ENCODE measurements around the gene MECP2. TPM values are rescaled to one million over a fixed set of nuclear protein-coding genes. Genes with fewer than 3 reads are reported as not detected.

Gene MECP2
- total RNA-seq, 1 donor from 2014 or later, result 25.1 TPM

- no peak for ATAC-seq
These were observed 17.6 kb upstream of the MECP2 start for GRCh38 chrX:154115071-154115470.

DNA sequence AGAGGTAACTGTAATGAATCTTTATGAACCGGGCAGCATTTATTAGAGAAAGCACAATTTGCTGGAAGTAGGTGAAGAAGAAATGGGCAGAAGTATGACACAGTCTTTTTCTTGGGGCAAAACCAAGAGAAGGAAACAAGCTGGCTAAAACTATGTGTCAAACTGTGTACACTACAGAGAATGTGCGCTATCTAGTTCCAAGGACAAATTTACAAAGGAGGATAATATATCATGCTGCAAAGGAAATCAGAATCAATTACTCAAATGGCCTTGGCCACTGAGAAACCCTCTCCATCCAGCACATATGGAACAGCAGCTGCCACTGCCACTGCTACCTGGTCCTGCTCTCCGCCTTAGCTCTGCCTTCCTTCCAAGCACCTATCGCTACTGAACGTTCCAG, 17.1 kb upstream of the MECP2 start:
- ATAC-seq, result no peak

DNA sequence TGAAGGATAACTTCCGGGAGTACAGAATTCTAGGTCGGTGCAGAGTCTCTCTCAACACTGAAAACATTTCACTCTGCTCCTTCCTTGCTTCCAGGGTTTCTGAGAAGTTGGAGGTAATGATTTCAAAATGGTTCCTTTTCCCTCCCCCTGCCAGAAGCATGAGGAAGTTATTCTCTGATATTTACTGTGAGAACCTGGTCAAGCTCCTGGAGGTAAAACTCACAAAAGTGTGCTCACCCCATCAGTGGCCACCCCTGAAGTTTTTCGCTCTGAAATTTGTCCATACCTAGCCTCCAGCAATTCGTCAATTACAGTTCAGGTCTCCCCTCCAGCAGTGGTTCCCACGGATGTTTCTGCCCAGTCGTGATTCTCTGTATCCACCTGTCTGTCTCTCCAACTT, 16.2 kb upstream of the MECP2 start:
- ATAC-seq, result no peak

DNA sequence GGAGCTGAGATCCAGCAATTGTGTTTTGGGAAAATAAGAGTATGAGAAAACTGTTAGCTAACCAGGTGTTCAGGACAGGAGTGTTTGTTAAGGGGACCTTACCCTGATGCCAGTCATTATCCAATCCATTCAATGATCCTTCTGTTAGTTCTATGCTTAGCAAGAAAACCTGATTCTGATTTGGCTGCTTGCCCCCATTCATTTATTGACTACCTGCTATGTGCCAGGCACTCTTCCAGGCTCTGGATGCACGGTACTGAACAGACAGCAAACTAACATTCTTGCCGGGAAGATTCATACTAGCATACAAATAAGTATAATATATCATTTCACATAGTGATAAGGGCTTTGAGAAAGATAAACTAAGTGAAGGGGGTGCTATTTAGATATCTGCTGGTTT, 1.0 kb upstream of the MECP2 start:
- ATAC-seq, result no peak

- peak; percentile 41 for ATAC-seq
These were observed 421 bp downstream of the MECP2 start for GRCh38 chrX:154097003-154097588.

- ATAC-seq, result peak; percentile 1
These were observed 1.1 kb downstream of the MECP2 start for GRCh38 chrX:154096140-154097002.

- ATAC-seq, result no peak
These were observed 2.7 kb downstream of the MECP2 start for GRCh38 chrX:154094833-154095232.

DNA sequence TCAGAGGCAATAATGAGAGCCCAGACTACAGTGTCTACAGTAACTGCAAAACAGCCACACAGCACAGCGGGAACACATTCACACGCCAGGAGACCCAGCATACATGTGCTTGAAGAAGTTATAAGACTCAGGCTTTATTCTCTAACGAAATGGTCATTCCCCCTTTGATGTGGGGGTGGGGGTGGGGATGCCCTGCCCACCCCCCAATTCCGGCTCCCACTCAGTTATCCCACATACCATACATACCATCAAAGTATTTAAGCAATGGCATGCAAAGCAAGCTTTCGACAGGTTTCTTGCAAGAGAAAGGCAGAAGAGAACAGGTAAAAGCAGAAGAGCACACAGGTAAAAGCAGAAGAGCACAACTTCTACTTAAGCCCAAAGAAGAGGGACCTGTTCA, 3.6 kb downstream of the MECP2 start:
- ATAC-seq, result no peak

GRCh38 chrX:154092371-154092770, 5.1 kb downstream of the MECP2 start:
- ATAC-seq, result no peak

DNA sequence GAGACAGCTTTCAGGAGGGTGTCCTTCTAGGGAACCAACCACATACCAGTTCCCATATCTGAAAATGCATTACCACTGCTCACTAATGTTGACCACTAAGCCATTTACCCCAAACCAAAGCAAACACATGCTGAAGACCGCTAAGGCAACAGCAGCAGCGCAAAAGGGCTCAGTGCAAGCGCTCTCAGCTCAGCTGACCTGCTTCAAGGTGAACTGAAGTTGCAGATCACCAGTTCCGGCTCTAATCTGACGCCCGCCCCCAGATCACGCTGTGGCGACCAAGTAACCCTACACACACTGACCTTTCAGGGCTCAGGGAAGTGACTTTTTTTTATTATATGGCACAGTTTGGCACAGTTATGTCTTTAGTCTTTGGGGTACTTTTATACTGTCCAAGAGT, 5.8 kb downstream of the MECP2 start:
- no peak for ATAC-seq

GRCh38 chrX:154090731-154091130, 6.8 kb downstream of the MECP2 start:
- no peak for ATAC-seq

DNA sequence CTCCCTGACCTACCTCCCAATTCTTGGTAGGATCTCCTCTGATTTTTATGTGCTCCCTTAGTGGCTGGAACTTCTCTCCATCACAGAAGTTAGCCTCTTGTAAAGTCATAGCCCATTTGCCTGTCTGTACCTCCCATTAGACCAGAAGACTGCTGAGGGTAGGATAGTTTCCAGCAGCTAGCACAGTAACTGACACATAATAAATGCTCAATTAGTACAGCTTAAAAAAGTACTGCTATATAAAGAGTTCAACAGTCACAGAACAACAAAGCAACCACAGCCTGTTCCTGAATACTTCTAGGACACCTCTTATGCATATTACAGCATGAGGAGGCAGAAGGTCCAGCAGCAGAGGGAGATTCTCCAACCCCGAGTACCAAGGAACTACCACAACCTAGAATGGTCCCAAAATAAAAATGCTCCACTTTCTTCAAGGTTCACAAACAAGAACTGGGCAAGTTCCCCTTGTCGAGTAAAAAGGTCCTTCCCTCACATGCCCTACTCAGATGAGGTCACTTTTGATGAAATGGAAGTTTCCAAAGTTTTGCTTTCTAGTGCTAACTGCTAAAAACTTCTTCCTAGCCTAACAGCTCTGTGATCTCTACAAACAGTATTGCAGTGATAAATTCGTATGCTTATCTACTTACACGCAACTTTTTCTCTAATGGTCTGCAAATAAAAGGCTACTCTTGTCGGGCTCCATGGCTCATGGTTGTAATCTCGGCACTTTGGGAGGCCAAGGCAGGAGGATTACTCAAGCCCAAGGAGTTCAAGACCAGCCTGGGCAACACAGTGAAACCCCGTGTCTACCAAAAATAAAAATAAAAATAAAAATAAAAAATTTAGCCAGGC, 12.8 kb downstream of the MECP2 start:
- no peak for ATAC-seq

DNA sequence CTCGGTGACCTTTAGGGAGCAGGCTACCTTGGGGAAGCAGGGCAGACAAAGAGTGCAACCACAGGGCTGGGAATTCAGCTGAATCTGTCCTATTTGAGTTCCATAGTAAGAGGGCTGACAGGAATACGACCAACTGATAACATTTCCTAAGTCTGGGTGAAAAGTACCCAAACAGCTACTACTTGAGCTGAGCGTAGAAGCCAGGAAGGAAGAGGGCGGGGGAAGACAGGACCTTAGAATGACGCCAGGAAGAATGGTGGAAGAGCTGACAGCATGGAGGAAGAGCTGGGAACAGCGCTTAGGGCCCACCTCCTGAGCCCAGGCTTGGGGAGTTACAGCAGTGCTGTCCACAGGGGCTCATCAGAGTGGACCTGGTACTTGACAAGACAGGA, 14.4 kb downstream of the MECP2 start:
- ATAC-seq, result no peak

DNA sequence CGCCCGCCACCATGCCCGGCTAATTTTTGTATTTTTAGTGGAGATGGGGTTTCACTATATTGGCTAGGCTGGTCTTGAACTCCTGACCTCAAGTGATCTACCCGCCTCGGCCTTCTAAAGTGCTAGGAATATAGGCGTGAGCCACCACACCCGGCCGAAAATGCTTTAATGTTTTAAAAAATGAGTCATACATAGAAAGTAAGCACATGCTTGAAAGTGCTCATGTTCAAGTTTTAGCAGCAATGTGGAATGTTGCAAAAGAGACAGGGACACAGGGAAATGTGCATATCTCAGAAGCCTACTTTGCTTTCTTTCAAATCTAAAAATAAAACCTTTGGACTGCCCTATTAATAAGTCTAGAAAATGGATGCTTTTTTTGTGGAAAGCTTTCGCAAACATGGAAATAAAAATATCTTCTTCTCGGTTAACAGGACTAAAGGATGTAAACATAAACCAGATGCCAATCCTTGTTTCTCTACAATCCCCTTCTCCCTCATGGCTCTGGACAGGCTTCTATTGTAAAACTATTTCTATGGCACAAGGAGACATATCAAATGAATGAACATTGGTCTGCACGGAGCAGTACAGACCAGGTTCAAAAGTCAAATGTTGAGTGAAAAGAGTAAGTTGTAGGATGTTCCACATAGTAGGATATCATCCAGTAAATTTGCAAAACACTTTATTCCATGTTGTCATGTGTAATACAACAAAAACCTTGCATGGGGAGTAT, 15.0 kb downstream of the MECP2 start:
- peak; percentile 71 for ATAC-seq

- ATAC-seq, result no peak
These were observed 20.4 kb downstream of the MECP2 start for GRCh38 chrX:154077101-154077500.

GRCh38 chrX:154074199-154074598, 23.3 kb downstream of the MECP2 start:
- ATAC-seq, result peak; percentile 22

DNA sequence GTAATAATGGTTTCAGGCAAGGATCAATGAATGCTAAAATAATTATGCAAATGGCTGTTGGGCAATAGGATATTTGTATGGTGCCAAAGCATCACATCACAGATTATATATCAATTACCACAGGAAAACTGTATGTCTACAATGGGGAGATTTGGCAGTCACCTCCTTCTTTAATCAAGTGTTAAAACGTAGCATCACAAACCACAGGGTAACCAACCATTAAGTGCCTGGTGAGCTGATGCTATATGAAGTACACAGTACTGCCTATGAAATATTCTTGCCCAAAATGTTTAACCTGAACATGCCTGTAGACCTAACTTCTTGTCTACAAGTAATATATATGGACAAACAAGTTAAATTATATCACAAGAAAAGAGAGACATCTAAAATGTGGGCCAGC, 25.3 kb downstream of the MECP2 start:
- ATAC-seq, result no peak

DNA sequence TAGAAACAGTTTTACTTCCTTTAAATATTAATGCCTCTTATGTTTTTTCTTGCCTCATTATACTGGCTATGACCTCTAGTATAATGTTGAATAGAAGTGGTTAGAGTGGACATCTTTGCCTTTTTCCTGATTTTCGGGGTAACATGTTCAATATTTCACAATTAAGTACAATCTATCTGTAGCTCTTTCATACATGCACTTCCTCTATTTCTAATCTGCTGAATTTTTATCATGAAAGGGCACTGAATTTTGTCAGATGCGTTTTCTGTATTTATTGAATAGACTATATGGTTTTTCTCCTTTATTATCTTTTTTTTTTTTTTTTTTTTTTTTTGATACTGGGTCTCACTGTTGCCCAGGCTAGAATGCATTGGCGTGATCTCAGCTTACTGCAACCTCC, 29.0 kb downstream of the MECP2 start:
- ATAC-seq, result no peak

GRCh38 chrX:154064637-154065435, 32.7 kb downstream of the MECP2 start:
- ATAC-seq, result peak; percentile 67

- ATAC-seq, result no peak
These were observed 34.3 kb downstream of the MECP2 start for GRCh38 chrX:154063234-154063633.

DNA sequence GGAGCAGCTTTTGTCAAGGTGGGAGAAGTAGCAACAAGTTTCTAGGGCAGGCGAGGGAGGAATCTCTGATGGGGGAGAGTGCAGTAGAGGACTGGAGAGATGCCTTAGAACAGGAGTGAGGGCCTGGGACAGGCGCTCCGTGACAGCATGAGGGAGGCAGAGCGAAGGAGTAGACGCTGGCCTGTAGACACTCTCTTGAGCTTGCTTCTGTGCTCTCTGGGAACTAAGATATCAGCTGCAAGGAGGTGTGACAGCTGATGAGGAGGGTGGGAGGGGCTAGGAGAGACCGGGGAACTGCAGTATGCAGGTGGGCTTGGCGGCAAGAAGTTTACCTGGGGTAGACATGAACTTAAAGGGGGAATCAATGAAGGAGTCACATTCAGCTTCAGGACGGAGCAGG, 35.7 kb downstream of the MECP2 start:
- ATAC-seq, result no peak

DNA sequence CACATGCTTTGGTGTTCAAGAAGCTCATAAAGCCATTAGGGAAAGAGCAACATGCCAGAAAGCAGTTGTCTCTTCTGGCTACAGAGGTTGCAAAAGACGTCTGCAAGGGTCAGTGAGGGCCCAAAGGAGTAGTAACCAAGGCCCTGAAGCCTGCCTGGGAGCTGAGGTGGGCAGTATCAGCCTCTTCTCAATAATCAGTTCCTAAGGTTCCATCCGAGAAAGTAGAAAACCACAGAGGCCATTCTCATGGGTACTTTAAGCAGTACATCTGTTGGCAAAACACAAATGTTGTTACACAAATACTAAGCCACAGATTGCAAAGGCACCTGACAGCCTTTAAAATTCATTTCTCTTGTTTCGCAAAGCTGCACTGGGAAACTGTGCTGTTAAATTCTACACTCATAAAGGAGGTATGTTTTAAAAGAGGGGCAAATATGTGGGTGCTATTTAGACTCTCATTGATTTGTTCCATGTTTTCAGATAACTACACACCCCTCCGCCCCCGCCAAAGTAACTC, 37.7 kb downstream of the MECP2 start:
- no peak for ATAC-seq
